HAP-1 (cell line): Measurements from ENCODE around the gene CCNQ.
A peak's percentile ranks its signal among the peaks of the same experiment; 100 is the strongest.

Experiments used
- DNase-seq, 2 experiments: peaks; one replicate each; pipeline ENCODE4 v3.0.0-alpha.2; 2016 to 2020; ENCODE audit warnings: low spot score in 2 of 2
- H3K27me3 ChIP-seq: fragments of 250-450 bp; sonication (Bioruptor Pico); 2 replicates; pipeline ENCODE4 v1.5.1; 2020; ENCODE audit warnings: low read depth, mild to moderate bottlenecking, moderate library complexity
- H3K36me3 ChIP-seq: fragments of 250-450 bp; sonication (Bioruptor Pico); replicated peaks from 2 replicates; pipeline ENCODE4 v1.5.1; 2020; ENCODE audit warnings: mild to moderate bottlenecking
- H3K4me1 ChIP-seq: fragments of 250-450 bp; sonication (Bioruptor Pico); 2 replicates; pipeline ENCODE4 v1.5.1; 2020; ENCODE audit warnings: mild to moderate bottlenecking
- H3K4me3 ChIP-seq: fragments of 250-450 bp; sonication (Bioruptor Pico); 2 replicates; pipeline ENCODE4 v1.5.1; 2020; ENCODE audit warnings: mild to moderate bottlenecking, moderate library complexity
- H3K9me3 ChIP-seq: fragments of 250-450 bp; sonication (Bioruptor Pico); 2 replicates; pipeline ENCODE4 v1.5.1; 2020; ENCODE audit warnings: mild to moderate bottlenecking, moderate library complexity
- in situ Hi-C: fragments of 300-500 bp; cut with MboI; formaldehyde crosslinking; loops from 3 replicates; pipeline ENCODE4 v1.14.3; 2020; ENCODE audit warnings: low sequenced_read_pairs, inconsistent platforms, mixed read lengths

CCNQ gene

DNA sequence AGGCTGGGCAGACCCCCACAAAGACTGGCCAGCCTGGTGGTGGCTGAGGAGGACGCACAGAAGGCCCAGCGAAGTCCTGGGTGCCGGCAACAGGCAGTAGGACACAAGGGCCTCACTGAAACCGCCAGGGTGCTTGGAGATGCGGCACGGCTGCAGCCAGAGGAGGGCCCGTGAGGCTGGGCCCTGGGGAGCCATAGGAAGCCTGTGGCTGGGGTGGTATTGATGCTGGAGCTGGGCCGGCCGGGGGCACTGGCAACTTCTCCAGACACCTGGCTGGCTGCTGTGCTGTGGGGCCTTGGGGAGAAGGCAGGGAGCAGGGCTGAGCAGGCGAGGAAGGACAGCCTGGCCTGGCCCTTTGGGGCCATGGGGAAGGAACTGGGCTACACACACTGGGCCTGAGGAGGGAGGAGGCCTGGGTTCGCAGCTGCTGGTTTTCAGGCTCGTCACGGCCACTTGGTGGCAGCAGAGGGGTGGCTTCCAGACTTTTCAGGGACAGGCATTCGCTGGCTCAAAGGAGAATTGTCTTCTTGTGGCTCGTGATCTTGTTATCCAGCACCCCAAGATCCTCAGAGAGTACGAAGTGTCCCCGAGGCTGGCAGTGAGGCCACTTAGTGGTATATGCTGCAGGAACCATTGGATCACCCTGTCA, 44.3 kb downstream of the CCNQ start:
- DNase-seq = peak; percentile 50 to 85
- H3K9me3 ChIP-seq = no peaks in the 10 kb centered on the region
- no peak overlapping the region for H3K4me3 ChIP-seq
- in situ Hi-C loops = no loop called here
- H3K4me1 ChIP-seq = no peaks in the 10 kb centered on the region
- no peaks in the 10 kb centered on the region for H3K36me3 ChIP-seq
- no peaks in the 10 kb centered on the region for H3K27me3 ChIP-seq

DNA sequence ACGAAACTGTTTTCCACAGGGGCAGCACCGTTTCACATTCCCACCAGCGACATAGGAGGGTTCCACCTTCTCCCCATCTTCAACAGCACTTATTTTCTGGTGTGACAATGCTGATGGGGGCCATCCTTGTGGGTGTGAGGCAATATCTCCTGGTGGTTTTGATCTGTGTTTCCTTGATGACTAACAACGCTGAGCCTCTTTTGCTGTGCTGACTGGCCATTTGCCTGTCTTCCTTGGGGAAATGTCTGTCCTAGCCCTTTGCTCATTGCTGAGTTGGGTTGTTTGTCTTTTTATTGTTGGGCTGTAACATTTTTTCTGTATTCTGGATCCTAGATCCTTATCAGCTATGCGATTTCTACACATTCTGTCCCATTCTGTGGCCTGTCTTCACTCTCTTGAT, 47.8 kb downstream of the CCNQ start:
- H3K36me3 ChIP-seq = no peaks in the 10 kb centered on the region
- no peaks in the 10 kb centered on the region for H3K4me1 ChIP-seq
- no peaks in the 10 kb centered on the region for H3K27me3 ChIP-seq
- in situ Hi-C loops = no loop called here
- H3K4me3 ChIP-seq = no peak overlapping the region
- no peaks in the 10 kb centered on the region for H3K9me3 ChIP-seq
- DNase-seq = no peak

DNA sequence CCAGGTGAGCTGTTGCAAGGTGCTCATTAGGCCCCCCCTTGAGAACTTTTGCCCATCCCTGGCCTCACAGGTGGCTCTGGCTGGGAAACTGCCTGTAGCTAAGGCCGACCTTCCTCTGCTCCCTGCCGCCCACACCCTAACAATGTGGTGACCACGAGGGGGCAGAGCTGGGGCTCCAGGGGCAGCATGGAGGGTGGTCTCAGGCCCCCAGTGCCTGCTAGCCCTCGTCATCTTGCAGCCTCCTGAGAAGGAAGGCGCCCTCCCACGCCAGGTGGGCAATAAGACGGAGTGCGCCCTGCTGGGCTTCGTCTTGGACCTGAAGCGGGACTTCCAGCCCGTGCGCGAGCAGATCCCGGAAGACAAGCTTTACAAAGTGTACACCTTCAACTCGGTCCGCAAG, 49.1 kb downstream of the CCNQ start:
- no peaks in the 10 kb centered on the region for H3K36me3 ChIP-seq
- DNase-seq = peak in 1 of 2 experiments; percentile 30
- no peak overlapping the region for H3K4me3 ChIP-seq
- no peaks in the 10 kb centered on the region for H3K9me3 ChIP-seq
- in situ Hi-C loops = no loop called here
- H3K27me3 ChIP-seq = no peaks in the 10 kb centered on the region
- no peaks in the 10 kb centered on the region for H3K4me1 ChIP-seq

DNA sequence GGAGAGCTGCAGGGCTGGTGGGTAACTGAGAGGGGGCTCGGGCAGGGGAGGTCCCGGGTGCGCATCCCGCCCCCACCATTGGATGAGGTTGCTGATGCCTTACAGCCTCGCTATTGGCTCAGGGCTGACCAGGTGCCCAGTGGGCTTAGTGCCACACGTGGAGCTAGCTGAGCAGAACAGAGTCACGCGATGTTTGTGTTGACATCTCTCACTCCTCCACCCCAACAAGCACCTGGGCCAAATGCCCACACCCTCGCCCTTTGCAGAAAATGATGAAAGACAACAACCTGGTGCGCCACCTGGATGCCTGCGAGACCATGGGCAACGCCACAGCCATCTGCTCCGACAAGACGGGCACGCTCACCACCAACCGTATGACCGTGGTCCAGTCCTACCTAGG, 49.7 kb downstream of the CCNQ start:
- no peak for DNase-seq
- in situ Hi-C loops = no loop called here
- Histone ChIP-seq H3K27me3 (no peaks in the 10 kb centered on the region), H3K36me3 (no peaks in the 10 kb centered on the region), H3K4me3 (no peak overlapping the region), H3K4me1 (no peaks in the 10 kb centered on the region), H3K9me3 (no peaks in the 10 kb centered on the region)

DNA sequence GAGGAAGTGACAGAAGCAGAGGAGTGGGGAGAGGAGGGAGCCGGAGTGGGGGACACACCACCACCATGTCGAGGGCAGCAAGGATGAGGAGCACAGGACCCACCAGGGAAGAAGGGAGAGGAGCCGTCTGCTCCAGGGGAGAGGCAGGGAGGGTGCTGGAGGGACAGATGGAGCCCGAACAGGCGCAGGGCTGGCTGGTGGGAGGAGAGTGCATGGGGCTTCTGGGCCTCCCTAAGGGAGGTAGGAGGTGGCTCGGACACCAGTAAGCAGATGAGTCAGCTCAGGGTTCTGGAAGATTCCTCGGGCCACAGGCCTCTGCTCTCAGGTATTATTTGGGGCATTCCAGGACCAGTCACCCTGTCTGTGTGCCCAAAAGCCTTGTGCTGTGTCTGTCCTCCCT, 51.7 kb downstream of the CCNQ start:
- H3K9me3 ChIP-seq = no peaks in the 10 kb centered on the region
- no peak for DNase-seq

DNA sequence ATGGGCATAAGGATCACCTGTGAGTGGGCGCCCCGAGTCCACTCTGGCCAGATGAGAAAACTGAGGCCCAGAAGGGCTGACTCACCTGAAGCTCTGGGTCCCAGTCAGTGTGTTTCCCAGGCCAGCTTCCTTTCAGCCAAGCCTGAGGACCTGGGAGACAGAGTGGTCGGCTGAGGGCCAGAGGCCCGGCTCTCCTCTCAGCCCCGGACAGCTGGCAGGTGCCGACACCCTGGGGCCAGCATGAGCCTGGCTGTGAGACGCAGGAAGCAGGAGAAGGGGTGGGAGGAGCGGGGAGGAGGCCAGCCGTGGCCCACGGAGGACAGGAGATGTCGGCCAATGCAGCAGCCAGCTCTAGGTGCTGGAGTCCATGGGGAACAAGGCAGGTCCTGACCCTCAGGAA, 52.6 kb downstream of the CCNQ start:
- Histone ChIP-seq H3K36me3 (no peaks in the 10 kb centered on the region), H3K4me1 (no peaks in the 10 kb centered on the region), H3K27me3 (no peaks in the 10 kb centered on the region), H3K9me3 (no peaks in the 10 kb centered on the region), H3K4me3 (no peak overlapping the region)
- no peak for DNase-seq
- in situ Hi-C loops = no loop called here

More for the DNA sequence above, 51.7 kb downstream of the CCNQ start:
- Histone ChIP-seq H3K27me3 (no peaks in the 10 kb centered on the region), H3K4me3 (no peak overlapping the region), H3K4me1 (no peaks in the 10 kb centered on the region), H3K36me3 (no peaks in the 10 kb centered on the region)
- in situ Hi-C loops = no loop called here

DNA sequence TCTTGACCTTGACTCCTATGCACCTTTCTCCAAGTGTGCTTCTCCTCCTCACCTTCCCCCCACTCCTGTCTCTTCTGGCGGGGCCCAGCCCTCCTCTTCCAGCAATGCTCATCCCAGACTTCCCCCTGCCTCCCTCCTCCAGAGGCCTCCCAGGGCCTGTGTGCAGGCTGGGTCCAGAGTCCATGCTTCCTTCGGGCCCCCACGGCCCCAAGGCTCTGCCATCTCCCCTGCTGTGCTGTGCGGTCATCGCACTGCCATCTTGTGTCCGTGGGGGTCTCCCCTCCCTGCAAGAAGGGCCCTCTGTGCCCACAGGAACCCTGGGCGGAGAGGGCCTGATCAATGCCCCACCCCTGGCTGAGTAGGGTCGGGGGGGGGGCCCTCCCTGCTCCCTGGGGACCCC, 54.2 kb downstream of the CCNQ start:
- in situ Hi-C loops = no loop called here
- Histone ChIP-seq H3K9me3 (no peaks in the 10 kb centered on the region), H3K4me3 (no peak overlapping the region), H3K27me3 (no peaks in the 10 kb centered on the region), H3K36me3 (no peaks in the 10 kb centered on the region), H3K4me1 (no peaks in the 10 kb centered on the region)
- no peak for DNase-seq

DNA sequence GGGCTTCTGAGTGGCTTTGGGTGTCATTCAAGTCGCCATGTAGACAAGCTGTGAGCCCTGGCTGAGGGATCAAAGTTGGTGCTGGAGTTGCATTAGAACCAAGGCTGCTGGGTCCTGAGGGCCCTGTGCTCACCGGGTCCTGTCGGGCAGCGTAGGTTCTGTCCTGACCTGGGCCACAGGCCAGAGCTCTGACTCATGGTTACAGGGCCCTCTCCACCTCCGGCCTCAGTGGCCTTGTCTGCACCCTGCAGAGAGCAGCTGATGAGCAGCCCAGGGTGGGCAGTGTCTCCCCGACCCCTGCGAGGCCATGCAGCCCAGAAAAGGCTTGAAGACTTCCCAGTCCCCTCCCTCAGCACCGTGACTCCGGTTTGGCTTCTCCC, 59.0 kb downstream of the CCNQ start:
- in situ Hi-C loops = loop anchor here (5.0 kb wide), 1 partner anchor 127 kb away; no protein-coding TSS in a partner anchor
- no peak for DNase-seq
- Histone ChIP-seq H3K4me1 (no peaks in the 10 kb centered on the region), H3K27me3 (no peaks in the 10 kb centered on the region), H3K4me3 (no peak overlapping the region), H3K9me3 (no peaks in the 10 kb centered on the region), H3K36me3 (no peaks in the 10 kb centered on the region)

DNA sequence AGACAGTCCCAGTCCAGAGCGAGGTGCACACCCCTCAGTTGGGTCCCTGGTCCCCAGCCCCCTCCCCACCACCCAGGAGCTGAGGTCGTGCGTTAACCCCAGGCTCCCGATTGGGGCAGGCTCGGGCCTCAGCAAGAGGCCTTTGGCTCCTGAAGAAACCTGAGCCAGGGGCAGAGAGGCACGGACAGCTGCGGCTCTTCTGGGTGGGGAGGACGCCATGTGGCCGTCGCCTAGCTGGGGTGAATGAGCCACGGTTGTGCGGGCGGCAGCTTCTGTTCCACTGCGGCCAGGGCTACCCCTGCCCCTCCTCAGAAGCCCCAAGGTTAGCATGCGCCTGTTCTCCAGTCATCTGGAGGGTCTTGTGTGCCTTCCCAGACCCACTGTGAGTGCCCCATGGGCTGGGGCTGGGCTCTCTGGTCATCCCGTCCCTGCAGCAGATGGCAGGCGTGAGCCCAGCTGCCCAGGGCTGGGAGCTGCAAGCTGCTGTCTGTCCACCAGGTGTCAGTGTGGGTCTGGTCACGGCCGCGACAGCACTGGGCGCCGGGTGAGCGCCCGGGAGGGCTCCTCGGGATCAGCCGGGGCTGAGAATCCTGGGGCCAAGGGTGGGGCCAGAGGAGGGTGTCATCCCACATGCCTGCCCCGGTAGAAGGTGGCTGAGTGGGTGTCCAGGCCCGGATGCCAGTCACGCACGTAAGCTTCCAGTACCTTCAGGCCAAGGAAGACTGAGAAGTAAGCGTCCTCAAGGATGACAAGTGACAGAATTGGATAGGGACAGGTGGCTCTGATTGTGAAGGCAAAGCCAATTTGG, 59.6 kb downstream of the CCNQ start:
- Histone ChIP-seq H3K9me3 (no peaks in the 10 kb centered on the region), H3K4me1 (no peaks in the 10 kb centered on the region), H3K27me3 (no peaks in the 10 kb centered on the region), H3K36me3 (no peaks in the 10 kb centered on the region), H3K4me3 (no peak overlapping the region)
- in situ Hi-C loops = loop anchor here (5.0 kb wide), 1 partner anchor 128 kb away; no protein-coding TSS in a partner anchor
- DNase-seq = peak; percentile 60 to 91

DNA sequence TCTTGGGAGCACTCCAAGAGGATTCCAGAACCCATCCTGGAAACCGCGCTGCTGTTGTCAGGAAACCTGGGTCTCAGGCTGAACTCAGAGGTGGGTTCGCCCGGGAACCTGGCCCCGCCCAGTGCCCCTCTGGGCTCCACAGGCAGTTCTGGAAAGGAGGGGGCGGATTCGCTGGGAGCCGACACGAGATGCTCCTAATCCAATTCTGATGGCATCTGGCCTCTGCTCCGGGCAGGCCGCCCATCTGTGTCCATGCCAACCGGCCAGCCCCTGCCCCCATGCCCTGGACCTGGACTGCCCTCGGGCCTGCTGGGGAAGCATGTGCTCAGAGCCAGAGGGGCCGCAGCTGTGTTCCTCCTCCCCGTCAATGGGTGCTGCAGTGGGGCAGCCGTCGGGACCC, 60.5 kb downstream of the CCNQ start:
- DNase-seq = no peak
- in situ Hi-C loops = loop anchor here (5.0 kb wide), 1 partner anchor 129 kb away; no protein-coding TSS in a partner anchor
- Histone ChIP-seq H3K36me3 (no peaks in the 10 kb centered on the region), H3K9me3 (no peaks in the 10 kb centered on the region), H3K4me1 (no peaks in the 10 kb centered on the region), H3K4me3 (no peak overlapping the region), H3K27me3 (no peaks in the 10 kb centered on the region)
